Fibroblast of villous mesenchyme (primary cell): ENCODE measurements around the gene ALPK3. TPM values are rescaled to one million over a fixed set of nuclear protein-coding genes. Genes with fewer than 3 reads are reported as not detected.

Experiments used
- DNase-seq: peaks from one replicate; pipeline ENCODE4 v3.0.0-alpha.2; 2010; ENCODE audit warnings: low read depth
- H3K4me3 ChIP-seq: 2 replicates; pipeline ENCODE4 v1.5.1; 2011; ENCODE audit warnings: low read depth, mild to moderate bottlenecking, low read length
- total RNA-seq: library from RNA; depleted of rRNA; stranded (reverse); fragments of >200 nt; gene quantifications from 2 replicates; pipeline ENCODE4 v1.2.3, GENCODE V29; 2012
- TF ChIP-seq, protein P1 (sequence below): IDR thresholded peaks from 2 replicates; pipeline ENCODE4 v1.5.1; 2012; ENCODE audit warnings: low read depth, mild to moderate bottlenecking, low read length; ENCODE audit not compliant: insufficient read depth

ALPK3 gene, protein sequence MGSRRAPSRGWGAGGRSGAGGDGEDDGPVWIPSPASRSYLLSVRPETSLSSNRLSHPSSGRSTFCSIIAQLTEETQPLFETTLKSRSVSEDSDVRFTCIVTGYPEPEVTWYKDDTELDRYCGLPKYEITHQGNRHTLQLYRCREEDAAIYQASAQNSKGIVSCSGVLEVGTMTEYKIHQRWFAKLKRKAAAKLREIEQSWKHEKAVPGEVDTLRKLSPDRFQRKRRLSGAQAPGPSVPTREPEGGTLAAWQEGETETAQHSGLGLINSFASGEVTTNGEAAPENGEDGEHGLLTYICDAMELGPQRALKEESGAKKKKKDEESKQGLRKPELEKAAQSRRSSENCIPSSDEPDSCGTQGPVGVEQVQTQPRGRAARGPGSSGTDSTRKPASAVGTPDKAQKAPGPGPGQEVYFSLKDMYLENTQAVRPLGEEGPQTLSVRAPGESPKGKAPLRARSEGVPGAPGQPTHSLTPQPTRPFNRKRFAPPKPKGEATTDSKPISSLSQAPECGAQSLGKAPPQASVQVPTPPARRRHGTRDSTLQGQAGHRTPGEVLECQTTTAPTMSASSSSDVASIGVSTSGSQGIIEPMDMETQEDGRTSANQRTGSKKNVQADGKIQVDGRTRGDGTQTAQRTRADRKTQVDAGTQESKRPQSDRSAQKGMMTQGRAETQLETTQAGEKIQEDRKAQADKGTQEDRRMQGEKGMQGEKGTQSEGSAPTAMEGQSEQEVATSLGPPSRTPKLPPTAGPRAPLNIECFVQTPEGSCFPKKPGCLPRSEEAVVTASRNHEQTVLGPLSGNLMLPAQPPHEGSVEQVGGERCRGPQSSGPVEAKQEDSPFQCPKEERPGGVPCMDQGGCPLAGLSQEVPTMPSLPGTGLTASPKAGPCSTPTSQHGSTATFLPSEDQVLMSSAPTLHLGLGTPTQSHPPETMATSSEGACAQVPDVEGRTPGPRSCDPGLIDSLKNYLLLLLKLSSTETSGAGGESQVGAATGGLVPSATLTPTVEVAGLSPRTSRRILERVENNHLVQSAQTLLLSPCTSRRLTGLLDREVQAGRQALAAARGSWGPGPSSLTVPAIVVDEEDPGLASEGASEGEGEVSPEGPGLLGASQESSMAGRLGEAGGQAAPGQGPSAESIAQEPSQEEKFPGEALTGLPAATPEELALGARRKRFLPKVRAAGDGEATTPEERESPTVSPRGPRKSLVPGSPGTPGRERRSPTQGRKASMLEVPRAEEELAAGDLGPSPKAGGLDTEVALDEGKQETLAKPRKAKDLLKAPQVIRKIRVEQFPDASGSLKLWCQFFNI (N-terminal part only)
- 0.86 and 1.3 TPM in 2 replicates for total RNA-seq

DNA sequence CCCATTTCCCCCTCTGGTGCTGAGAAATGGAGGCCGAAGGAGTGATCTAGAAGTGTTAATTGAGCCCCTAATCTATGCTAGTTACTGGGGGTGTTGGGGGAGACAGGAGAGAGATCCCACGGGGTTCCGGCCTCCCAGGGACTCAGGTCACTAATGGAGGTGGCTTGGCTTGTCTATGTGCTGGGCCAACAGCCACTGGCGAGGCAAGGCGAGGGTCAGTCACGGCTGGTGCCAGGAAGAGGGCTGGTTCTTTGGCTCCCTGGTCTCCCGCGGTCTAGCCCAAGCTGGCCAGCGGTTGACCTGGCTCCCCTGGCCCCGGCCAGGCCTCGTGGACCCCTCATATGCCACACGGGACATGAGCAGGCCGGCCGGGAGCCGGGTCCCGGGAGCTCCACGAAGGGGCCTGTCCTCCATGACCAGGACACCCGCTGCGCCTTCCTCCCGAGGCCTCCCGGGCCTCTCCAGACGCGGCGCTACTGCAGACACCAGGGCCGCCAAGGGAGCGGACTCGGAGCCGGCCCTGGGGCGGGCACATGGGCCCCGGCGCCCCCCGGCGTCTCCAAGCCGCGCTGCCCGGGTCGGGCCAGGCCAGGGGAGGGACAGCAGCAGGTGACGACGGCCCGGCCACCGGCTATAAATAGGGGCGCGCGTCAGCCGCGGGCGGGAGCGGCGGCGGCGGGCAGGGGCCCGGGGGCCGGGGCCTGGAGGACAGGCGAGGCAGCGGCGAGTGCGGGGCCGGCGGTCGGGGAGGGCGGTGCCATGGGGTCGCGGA lies at the start of gene ALPK3:
Gene ALPK3, plus strand, starts transcription at position 663 of the 772 bp plus-strand sequence. Its CDS starts 97 bp downstream, at position 760.
- TF ChIP-seq, protein P1, sequence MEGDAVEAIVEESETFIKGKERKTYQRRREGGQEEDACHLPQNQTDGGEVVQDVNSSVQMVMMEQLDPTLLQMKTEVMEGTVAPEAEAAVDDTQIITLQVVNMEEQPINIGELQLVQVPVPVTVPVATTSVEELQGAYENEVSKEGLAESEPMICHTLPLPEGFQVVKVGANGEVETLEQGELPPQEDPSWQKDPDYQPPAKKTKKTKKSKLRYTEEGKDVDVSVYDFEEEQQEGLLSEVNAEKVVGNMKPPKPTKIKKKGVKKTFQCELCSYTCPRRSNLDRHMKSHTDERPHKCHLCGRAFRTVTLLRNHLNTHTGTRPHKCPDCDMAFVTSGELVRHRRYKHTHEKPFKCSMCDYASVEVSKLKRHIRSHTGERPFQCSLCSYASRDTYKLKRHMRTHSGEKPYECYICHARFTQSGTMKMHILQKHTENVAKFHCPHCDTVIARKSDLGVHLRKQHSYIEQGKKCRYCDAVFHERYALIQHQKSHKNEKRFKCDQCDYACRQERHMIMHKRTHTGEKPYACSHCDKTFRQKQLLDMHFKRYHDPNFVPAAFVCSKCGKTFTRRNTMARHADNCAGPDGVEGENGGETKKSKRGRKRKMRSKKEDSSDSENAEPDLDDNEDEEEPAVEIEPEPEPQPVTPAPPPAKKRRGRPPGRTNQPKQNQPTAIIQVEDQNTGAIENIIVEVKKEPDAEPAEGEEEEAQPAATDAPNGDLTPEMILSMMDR = no peak
- DNase-seq = no peak
- H3K4me3 ChIP-seq = no peak within 1 kb of the TSS

DNA sequence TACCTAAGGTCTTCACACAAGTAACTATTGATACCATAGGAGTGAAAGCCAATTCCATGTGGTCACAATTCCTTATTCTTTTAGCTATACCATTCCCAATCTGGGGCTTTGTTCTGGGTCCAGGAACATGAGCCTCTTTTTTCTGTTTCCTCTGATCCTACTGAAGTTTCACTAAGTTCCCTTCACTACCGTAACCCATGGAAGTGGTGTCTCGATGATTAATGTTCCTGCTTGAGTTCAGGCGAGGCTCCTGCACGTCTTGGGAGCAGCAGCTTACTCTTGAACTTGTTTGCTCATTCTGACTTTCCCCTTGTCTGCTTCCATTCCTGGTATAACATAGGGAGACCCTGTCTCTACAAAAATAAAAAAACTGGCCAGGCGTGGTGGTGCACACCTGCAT lies 45.1 kb upstream of the ALPK3 start:
- no peak overlapping the region for H3K4me3 ChIP-seq
- TF ChIP-seq, protein P1 = no peak
- DNase-seq = no peak

DNA sequence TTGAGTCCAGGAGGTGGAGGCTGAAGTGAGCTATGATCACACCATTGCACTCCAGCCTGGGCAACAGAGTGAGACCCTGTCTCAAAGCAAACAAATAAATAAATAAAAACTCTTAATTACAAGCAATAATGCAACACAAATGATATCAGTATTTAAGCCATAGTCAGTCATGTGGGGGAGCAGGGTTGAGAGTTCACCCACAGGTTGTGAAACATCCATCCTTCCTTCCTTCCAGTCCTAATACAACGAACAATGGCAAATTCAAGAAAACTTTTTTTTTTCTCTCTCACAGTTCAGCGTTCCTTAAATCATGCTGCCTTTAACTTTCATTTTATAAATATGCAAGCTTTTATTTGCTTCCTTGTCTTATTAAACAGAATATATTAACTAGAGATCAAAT lies 44.7 kb upstream of the ALPK3 start:
- DNase-seq = no peak
- H3K4me3 ChIP-seq = no peak overlapping the region
- TF ChIP-seq, protein P1 = no peak

DNA sequence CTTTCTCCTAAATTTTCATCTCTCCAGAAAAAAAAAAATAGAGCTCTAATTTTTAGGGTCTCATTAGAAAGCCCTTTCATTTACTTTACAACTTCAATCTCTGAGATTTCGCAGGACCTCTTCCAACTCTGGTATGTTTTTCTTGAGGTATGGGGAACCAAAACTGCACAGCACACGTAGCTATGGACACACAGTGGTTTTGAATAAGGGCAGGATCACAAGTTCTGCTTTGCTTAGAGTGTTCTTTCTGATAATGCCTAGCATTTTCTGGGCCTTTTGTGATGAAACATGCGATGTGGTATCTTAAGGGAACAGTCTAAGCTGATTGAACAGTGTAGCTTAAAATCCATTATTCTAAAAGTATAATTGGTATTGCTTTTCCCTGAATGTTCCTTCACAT lies 43.4 kb upstream of the ALPK3 start:
- H3K4me3 ChIP-seq = no peak overlapping the region
- DNase-seq = no peak
- TF ChIP-seq, protein P1 = no peak

DNA sequence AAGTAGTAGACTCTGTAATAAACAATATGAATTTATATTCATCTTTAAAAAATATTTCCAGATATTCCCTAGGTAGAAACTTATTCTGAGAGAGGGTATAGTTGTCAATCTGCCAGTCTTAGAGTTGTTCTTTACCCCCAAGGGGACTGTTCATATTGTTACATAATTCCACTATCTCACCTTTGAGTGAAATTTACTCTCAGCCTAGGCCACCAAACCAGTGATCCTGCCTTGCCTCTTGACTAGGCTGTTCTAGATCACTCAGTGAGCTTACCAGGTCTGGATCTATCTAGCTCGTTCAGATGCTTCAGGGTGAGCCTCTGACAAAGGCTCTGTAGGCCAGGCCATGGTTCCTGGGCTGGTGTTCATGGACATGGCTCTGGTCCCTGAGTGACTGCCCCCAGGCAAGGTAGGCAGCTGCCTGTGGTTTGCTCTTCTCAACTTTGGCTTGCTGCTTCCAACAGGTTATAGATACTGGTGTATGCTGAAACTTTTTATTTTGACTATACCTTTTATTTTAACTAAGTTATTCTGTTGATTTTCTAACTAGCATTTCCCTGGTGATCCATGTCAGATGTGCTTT lies 41.2 kb upstream of the ALPK3 start:
- DNase-seq = no peak
- no peak overlapping the region for H3K4me3 ChIP-seq
- TF ChIP-seq, protein P1 = no peak
